Activated CD4-positive, CD25-positive, alpha-beta regulatory T cell treated with anti-CD3 and anti-CD28 coated beads, Interleukin-2, amount 50 U/mL, for 24 hours (primary cell): ENCODE data around the gene NOL6.
"Not testable (repeated sequence)": the region's sequence is repeated elsewhere in the genome, so short reads cannot be mapped to it uniquely, and the experiment has no call there.

Experiments used
- ATAC-seq, 2 donors: fragments of 150-1000 bp; cut with Tn5 transposase; one replicate each; pipeline ENCODE4 v1.10.0; 2021; ENCODE audit warnings: mild to moderate bottlenecking in 1 of 2, moderate library complexity in 1 of 2

NOL6 gene, protein sequence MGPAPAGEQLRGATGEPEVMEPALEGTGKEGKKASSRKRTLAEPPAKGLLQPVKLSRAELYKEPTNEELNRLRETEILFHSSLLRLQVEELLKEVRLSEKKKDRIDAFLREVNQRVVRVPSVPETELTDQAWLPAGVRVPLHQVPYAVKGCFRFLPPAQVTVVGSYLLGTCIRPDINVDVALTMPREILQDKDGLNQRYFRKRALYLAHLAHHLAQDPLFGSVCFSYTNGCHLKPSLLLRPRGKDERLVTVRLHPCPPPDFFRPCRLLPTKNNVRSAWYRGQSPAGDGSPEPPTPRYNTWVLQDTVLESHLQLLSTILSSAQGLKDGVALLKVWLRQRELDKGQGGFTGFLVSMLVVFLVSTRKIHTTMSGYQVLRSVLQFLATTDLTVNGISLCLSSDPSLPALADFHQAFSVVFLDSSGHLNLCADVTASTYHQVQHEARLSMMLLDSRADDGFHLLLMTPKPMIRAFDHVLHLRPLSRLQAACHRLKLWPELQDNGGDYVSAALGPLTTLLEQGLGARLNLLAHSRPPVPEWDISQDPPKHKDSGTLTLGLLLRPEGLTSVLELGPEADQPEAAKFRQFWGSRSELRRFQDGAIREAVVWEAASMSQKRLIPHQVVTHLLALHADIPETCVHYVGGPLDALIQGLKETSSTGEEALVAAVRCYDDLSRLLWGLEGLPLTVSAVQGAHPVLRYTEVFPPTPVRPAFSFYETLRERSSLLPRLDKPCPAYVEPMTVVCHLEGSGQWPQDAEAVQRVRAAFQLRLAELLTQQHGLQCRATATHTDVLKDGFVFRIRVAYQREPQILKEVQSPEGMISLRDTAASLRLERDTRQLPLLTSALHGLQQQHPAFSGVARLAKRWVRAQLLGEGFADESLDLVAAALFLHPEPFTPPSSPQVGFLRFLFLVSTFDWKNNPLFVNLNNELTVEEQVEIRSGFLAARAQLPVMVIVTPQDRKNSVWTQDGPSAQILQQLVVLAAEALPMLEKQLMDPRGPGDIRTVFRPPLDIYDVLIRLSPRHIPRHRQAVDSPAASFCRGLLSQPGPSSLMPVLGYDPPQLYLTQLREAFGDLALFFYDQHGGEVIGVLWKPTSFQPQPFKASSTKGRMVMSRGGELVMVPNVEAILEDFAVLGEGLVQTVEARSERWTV

GRCh38 chr9:33473643-33474352 lies at the start of gene NOL6:
TSS of gene NOL6 (minus strand) at chr9:33473924. CDS start at chr9:33473842, 82 bp downstream.
- ATAC-seq, result peak; percentile 99

DNA sequence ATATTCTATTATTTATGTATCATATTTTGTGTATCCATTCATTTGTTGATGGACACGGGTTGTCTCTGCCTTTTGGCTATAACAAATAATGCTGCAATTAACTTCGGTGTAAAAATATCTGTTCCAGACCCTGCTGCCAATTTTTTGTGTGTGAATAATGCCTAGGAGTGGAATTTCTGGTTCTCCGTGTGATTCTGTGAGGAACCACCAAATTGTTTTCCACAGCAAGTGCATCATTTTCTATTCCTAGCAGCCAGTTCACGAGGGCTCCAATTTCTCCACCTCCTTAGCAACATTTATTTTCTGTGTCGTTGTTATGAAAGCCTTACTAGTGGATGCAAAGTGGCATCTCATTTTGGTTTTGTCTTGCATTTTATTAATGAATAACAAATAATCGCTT lies 48.1 kb upstream of the NOL6 start:
- not testable (repeated sequence) for ATAC-seq

DNA sequence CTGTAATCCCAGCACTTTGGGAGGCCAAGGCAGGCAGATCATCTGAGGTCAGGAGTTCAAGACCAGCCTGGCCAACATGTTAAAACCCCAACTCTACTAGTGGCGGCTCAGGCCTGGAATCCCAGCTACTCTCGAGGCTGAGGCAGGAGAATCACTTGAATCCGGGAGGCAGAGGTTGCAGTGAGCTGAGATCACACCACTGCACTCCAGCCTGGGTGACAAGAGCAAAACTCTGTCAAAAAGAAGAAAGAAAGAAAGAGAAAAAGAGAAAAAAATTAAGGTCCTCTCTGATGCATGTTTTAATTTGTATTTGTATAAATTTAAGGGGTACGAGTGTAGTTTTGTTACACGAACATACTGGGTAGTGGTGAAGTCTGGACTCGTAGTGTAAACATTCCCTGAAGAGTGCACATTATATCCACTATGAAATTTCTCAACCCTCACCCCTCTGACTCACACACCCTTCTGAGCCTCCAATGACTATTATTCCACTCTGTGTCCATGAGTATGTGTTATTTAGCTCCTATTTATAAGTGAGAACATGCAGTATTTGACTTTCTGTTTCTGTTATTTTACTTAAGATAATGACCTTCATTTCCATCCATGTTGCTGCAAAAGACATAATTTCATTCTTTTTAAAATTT lies 44.3 kb upstream of the NOL6 start:
- not testable (repeated sequence) for ATAC-seq

DNA sequence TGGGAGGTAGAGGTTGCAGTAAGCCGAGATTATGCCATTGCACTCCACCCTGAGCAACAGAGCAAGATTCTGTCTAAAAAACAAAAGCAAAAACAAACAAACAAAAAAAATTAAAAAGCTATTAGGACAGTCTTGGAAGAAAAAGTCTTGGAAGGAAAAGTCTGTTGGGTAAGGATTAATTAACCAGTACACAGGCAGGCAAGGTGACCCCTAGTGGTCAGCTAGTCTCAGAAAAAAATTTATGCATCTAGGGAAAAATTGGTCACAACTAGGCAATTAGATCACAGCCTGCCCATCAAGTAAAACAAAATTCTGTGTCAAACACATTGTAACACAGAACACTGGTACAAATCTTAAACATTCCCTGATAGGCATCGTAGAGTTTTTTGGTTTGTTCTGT lies 43.6 kb upstream of the NOL6 start:
- ATAC-seq, result no peak

DNA sequence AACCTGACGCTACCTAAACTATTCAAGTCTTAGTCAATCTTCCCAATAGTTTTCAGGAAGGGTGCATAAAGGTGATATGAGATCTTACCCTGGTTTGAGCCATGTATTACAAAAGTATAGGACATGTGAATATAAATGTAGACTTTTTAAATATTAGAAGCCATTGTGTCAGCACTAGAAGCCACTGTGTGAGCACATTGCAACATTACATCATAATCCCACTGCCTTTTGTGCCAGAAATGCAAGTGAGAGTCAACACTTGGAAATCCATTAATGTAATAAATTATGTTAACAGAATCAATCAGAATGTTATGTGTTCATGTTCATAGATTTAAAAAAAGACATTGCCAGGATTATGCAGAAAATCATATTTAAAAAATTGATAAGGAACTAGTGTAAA lies 42.7 kb upstream of the NOL6 start:
- ATAC-seq, result not testable (repeated sequence)

GRCh38 chr9:33515342-33515995 lies 41.7 kb upstream of the NOL6 start:
- not testable (repeated sequence) for ATAC-seq

DNA sequence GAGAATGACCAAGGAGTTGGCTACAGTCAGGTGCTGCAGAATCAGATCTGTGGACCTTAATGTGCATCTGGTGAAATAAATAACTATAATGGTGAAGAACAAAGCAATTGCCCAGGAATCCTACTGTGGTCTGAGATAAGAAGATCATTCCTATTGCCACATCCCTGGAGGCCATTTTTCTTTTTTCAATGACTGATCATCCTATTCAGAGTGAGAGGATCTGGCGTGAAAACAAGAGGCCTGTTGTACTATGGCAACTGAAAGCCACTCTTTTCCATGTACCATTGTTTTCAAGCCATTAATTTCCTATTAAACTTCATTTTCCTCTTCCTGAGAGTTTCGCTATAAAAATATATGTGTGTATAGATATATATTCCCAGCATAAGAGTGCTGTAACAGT lies 38.8 kb upstream of the NOL6 start:
- ATAC-seq, result not testable (repeated sequence)

GRCh38 chr9:33511184-33511517 lies 37.4 kb upstream of the NOL6 start:
- ATAC-seq, result not testable (repeated sequence)

DNA sequence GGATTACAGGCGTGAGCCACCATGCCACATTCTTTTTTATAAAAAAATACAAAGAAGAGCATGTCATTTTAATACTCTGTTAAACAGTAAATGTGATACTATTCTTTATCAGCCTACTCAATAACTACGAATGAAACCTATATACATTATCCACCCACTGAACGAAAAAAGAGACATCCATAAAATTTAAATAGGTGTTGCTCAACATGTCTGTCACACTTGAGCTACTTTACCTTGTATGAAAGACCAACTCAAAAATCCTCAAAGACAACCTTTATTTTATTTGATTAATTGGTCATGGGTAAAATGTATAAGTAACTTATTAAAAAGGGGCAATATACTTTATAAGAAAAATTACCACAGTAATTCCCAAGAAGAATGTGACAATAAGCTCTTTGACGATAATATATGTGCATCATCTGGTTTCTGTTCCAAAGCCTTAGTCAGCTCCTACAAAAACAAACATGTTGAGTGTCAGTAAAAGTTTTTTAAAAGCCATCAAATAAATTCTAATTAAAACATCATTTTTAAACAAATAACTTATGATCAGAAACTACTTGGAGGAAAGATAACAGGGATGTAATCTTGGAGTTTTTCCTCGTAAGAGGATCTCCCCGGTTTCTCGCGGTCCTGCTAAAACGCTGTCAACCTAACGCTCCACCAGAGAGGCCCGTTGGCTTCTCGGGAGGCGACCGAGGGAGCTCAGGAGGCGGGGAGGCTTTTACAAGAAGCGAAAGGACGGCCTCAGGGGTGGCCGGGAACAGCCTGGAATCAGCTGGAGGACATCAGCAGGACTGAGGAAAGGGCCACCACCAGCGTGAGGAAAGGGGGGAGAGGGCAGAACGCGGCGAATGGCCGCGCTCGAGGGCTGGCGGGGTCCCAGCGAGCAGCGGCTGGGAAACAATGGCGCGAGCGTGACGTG lies 36.8 kb upstream of the NOL6 start:
- peak; percentile 56 to 57 for ATAC-seq

DNA sequence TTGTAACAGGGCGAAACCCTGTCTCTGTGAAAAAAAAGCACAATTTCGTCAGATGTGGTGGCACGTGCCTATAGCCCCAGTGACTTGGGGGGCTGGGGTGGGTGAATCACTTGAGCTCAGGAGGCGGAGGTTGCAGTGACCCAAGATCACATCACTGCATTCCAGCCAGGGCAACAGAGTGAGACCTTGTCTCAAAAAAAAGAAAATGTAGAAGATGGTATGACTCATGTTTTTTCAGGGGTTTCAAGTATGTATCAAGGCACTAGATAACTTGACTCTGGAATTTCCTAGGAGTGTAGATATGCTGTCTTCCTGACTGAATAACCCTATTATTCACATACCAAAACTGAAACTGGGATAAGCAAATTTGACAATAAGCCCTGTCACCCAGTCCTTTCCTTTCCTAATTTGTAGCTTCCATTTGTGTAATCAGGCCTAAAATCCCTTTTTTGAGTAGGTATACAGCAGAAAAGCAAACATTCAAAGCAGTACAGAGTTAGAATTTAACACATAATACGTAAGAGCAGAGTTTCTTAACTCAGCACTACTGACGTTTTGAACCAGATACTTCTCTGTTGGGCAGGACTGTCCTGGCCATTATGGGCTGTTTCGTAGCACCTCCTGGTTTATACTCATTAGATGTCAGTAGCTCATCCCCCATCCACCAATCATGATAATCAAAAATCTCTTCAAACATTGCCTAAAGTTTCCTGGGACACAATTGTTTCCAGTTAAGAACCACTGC lies 33.1 kb upstream of the NOL6 start:
- ATAC-seq, result peak in 1 of 2 donors; percentile 67

DNA sequence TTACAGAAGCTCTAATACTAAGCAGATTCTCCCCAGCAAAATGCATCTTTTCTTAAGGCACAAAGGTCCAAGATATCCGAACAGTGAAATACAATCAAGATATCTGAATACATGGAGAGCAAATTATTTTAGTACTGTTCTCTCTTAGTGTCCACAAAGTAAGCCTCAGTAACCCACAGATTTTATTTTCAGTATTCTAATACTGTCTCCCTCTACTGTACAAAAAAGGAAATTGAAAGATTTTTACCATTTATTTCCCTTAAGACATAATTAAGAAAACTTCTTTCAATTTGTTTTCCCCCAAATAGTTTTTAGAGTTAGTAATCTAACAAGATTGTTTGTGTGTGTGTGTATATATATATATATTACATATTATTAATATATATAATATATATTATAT lies 24.7 kb upstream of the NOL6 start:
- ATAC-seq, result no peak

- ATAC-seq, result not testable (repeated sequence)
These were observed 20.1 kb upstream of the NOL6 start for GRCh38 chr9:33493819-33494218.

- ATAC-seq, result no peak
These were observed 15.3 kb upstream of the NOL6 start for GRCh38 chr9:33489066-33489465.

DNA sequence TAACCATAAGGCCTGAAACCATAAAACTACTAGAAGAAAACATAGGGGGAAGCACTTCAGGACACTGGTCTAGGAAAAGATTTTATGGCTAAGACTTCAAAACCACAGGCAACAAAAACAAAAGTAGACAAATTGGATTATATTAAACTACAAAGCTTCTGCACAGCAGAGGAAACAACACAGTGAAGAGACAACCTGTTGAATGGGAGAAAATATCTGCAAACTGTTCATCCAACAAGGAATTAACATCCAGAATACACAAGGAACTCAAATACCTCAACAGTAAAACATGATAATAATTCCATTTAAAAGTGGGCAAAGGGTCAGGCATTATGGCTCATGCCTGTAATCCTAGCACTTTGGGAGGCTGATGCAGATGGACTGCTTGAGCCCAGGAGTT lies 11.6 kb upstream of the NOL6 start:
- ATAC-seq, result not testable (repeated sequence)

GRCh38 chr9:33480976-33481375 lies 7.3 kb upstream of the NOL6 start:
- no peak for ATAC-seq

GRCh38 chr9:33480106-33480505 lies 6.4 kb upstream of the NOL6 start:
- no peak for ATAC-seq

- no peak for ATAC-seq
These were observed 2.8 kb upstream of the NOL6 start for GRCh38 chr9:33476503-33476902.

DNA sequence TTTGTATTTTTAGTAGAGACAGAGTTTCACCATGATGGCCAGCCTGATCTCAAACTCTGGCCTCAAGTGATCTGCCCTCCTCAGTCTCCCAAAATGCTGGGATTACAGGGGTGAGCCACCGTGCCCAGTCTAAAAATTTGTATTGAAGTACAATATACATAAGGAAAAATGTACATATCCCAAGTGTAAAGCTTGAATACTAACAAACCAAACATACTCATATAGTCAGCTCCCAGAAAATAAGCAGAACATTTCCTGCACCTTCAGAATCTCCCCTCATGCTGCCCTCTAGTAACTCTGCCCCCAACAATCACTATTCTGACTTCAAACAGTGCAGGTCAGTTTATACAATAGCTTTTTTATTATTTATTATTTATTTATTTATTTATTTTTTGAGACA lies 1.6 kb upstream of the NOL6 start:
- ATAC-seq, result no peak

GRCh38 chr9:33472881-33473615 lies 676 bp downstream of the NOL6 start:
- no peak for ATAC-seq
